ENCODE results near the gene KCNK5. TPM values are rescaled to one million over a fixed set of nuclear protein-coding genes. Genes with fewer than 3 reads are reported as not detected.

Gene KCNK5
- total RNA-seq, 1 donor from 2014 or later: 2.6 TPM

GRCh38 chr6:39225543-39225942 is 3.7 kb downstream of the KCNK5 start:
- TF ChIP-seq CTCF (IDR thresholded peaks at IDR 0.05): no peak
- no peak for DNase-seq (ENCODE audit: low spot score in 2 of 2)
- intact Hi-C loops (cut with DNase I): loop anchor here (5.0 kb wide), 1 partner anchor 108 kb away; the partner anchor contains the start of gene SAYSD1
- H3K9me3 ChIP-seq: no peaks in the 10 kb centered on the region
- no peak overlapping the region for H3K27ac ChIP-seq
- H3K36me3 ChIP-seq: no peaks in the 10 kb centered on the region
- no peaks in the 10 kb centered on the region for H3K27me3 ChIP-seq
- H3K4me1 ChIP-seq: peaks cover 6 to 8% of the 10 kb centered on the region in 2 donors
- H3K4me3 ChIP-seq: no peak overlapping the region

- Histone ChIP-seq H3K4me1 (peaks cover 6 to 8% of the 10 kb centered on the region in 2 donors), H3K9me3 (no peaks in the 10 kb centered on the region), H3K27ac (no peak overlapping the region), H3K4me3 (no peak overlapping the region), H3K27me3 (no peaks in the 10 kb centered on the region), H3K36me3 (no peaks in the 10 kb centered on the region)
- intact Hi-C loops (cut with DNase I): loop anchor here (5.0 kb wide), 1 partner anchor 107 kb away; the partner anchor contains the start of gene SAYSD1
- no peak for TF ChIP-seq CTCF (IDR thresholded peaks at IDR 0.05)
- no peak for DNase-seq (ENCODE audit: low spot score in 2 of 2)
Observed at GRCh38 chr6:39224523-39225182, 4.6 kb downstream of the KCNK5 start.

GRCh38 chr6:39224011-39224410 is 5.3 kb downstream of the KCNK5 start:
- intact Hi-C loops (cut with DNase I): no loop called here
- Histone ChIP-seq H3K27me3 (no peaks in the 10 kb centered on the region), H3K4me3 (no peak overlapping the region), H3K27ac (no peak overlapping the region), H3K4me1 (peaks cover 4 to 5% of the 10 kb centered on the region in 2 donors), H3K9me3 (no peaks in the 10 kb centered on the region), H3K36me3 (no peaks in the 10 kb centered on the region)
- no peak for DNase-seq (ENCODE audit: low spot score in 2 of 2)
- TF ChIP-seq CTCF (IDR thresholded peaks at IDR 0.05): no peak

GRCh38 chr6:39223555-39223954 is 5.7 kb downstream of the KCNK5 start:
- no peaks in the 10 kb centered on the region for H3K27me3 ChIP-seq
- no peak overlapping the region for H3K4me3 ChIP-seq
- no peaks in the 10 kb centered on the region for H3K36me3 ChIP-seq
- peaks cover 0 to under 1% of the 10 kb centered on the region in 2 donors for H3K4me1 ChIP-seq
- no peak for TF ChIP-seq CTCF (IDR thresholded peaks at IDR 0.05)
- intact Hi-C loops (cut with DNase I): no loop called here
- no peaks in the 10 kb centered on the region for H3K9me3 ChIP-seq
- no peak overlapping the region for H3K27ac ChIP-seq
- DNase-seq (ENCODE audit: low spot score in 2 of 2): no peak

GRCh38 chr6:39223061-39223460 is 6.2 kb downstream of the KCNK5 start:
- no peaks in the 10 kb centered on the region for H3K9me3 ChIP-seq
- DNase-seq (ENCODE audit: low spot score in 2 of 2): no peak
- H3K27ac ChIP-seq: no peak overlapping the region
- no peak for TF ChIP-seq CTCF (IDR thresholded peaks at IDR 0.05)
- no peaks in the 10 kb centered on the region for H3K36me3 ChIP-seq
- no peaks in the 10 kb centered on the region for H3K27me3 ChIP-seq
- H3K4me1 ChIP-seq: no peaks in the 10 kb centered on the region
- no peak overlapping the region for H3K4me3 ChIP-seq
- intact Hi-C loops (cut with DNase I): no loop called here
